H1 (cell line): ENCODE measurements around the gene POLRMT. TPM values are rescaled to one million over a fixed set of nuclear protein-coding genes. Genes with fewer than 3 reads are reported as not detected.

Experiments used
- CTCF ChIA-PET: fragments of 300-600 bp; sonication (Branson Sonifier 250); formaldehyde crosslinking; loops from one replicate; lab custom pipeline; 2021; ENCODE audit not compliant: partially characterized antibody; lab: Charles Lee
- POLR2A ChIA-PET: fragments of 300-600 bp; sonication (Branson Sonifier 250); formaldehyde crosslinking; loops from one replicate; lab custom pipeline; 2021; ENCODE audit warnings: inconsistent platforms; ENCODE audit not compliant: partially characterized antibody; lab: Charles Lee
- DNase-seq, 2 experiments: peaks; one replicate each; pipeline versions ENCODE4 v3.0.0 to v3.0.0-alpha.2; 2010 to 2022; ENCODE audit warnings: low spot score in 2 of 2, low read depth in 1 of 2, mixed read lengths in 1 of 2
- FAIRE-seq: peaks from 2 replicates; lab custom pipeline; 2011; peaks lifted over from hg19 to GRCh38; lab: Jason Lieb, UNC
- H2AFZ ChIP-seq: 2 replicates; pipeline ENCODE4 v1.8.1; 2012; ENCODE audit warnings: low read length, inconsistent platforms
- H2AK5ac ChIP-seq: 2 replicates; pipeline ENCODE4 v1.6.1; 2013; ENCODE audit warnings: low read depth, low read length
- H2BK120ac ChIP-seq: replicated peaks from 2 replicates; pipeline ENCODE3; 2013; ENCODE audit warnings: low read depth, low read length, inconsistent platforms
- H2BK12ac ChIP-seq: 2 replicates; pipeline ENCODE4 v1.6.1; 2013; ENCODE audit warnings: low read depth, low read length
- H2BK15ac ChIP-seq: 2 replicates; pipeline ENCODE4 v1.6.1; 2013; ENCODE audit warnings: low read length
- H2BK20ac ChIP-seq: 2 replicates; pipeline ENCODE4 v1.6.1; 2013; ENCODE audit warnings: low read length
- H2BK5ac ChIP-seq: 2 replicates; pipeline ENCODE4 v1.6.1; 2013; ENCODE audit warnings: low read depth, low read length
- H3K14ac ChIP-seq: 2 replicates; pipeline ENCODE4 v1.6.1; 2013; ENCODE audit warnings: inconsistent platforms; ENCODE audit not compliant: insufficient read length
- H3K18ac ChIP-seq: 2 replicates; pipeline ENCODE4 v1.6.1; 2013; ENCODE audit warnings: low read length; ENCODE audit errors: extremely low read depth
- H3K23ac ChIP-seq: 2 replicates; pipeline ENCODE4 v1.6.1; 2013; ENCODE audit warnings: inconsistent platforms; ENCODE audit not compliant: insufficient read length
- H3K23me2 ChIP-seq: 2 replicates; pipeline ENCODE4 v1.6.1; 2013; ENCODE audit warnings: low read depth, low read length
- H3K27ac ChIP-seq: 2 replicates; pipeline ENCODE4 v1.6.1; 2011; ENCODE audit warnings: low read depth, low read length, inconsistent platforms
- H3K27me3 ChIP-seq, 4 experiments: replicated peaks in 1 of 4; 1 replicate in 1 of 4; 2 replicates in 3 of 4; pipeline versions ENCODE4 v1.6.1 to v1.8.1; 2011 to 2013; ENCODE audit warnings: low read length in 3 of 4, mild to moderate bottlenecking in 3 of 4, inconsistent platforms in 2 of 4, mixed read lengths in 2 of 4, moderate library complexity in 1 of 4; ENCODE audit not compliant: control insufficient read depth in 3 of 4, insufficient read depth in 3 of 4; ENCODE audit errors: extremely low read depth in 1 of 4
- H3K36me3 ChIP-seq, 4 experiments: 2 replicates each; pipeline versions ENCODE4 v1.6.1 to v1.8.1; 2011 to 2013; ENCODE audit warnings: mild to moderate bottlenecking in 4 of 4, low read length in 3 of 4, moderate library complexity in 2 of 4, control low read depth in 1 of 4, inconsistent platforms in 1 of 4; ENCODE audit not compliant: insufficient read depth in 4 of 4, control insufficient read depth in 2 of 4
- H3K4ac ChIP-seq: replicated peaks from 2 replicates; pipeline ENCODE3; 2013; ENCODE audit warnings: low read length, low read depth, mixed read lengths, inconsistent platforms; ENCODE audit not compliant: insufficient read length
- H3K4me1 ChIP-seq, 4 experiments: replicated peaks in 1 of 4; 1 replicate in 1 of 4; 2 replicates in 3 of 4; pipeline versions ENCODE4 v1.6.1 to v1.8.1; 2011 to 2013; ENCODE audit warnings: low read length in 3 of 4, inconsistent platforms in 2 of 4, mixed read lengths in 1 of 4; ENCODE audit not compliant: insufficient read depth in 4 of 4, control insufficient read depth in 3 of 4
- H3K4me2 ChIP-seq, 2 experiments: 2 replicates each; pipeline versions ENCODE4 v1.6.1 to v1.8.1; 2011 to 2013; ENCODE audit warnings: low read depth in 2 of 2, low read length in 2 of 2, control low read depth in 1 of 2, inconsistent platforms in 1 of 2, mild to moderate bottlenecking in 1 of 2; ENCODE audit not compliant: insufficient read depth in 1 of 2
- H3K4me3 ChIP-seq, 4 experiments: fragments of 200-600, 300-600 bp in 1 of 4; sonication (generic), shearing (Covaris generic), sonication (Bioruptor Twin) in 1 of 4; 2 replicates each; pipeline versions ENCODE4 v1.5.1 to v1.8.1; 2011 to 2016; ENCODE audit warnings: low read length in 4 of 4, low read depth in 3 of 4, control low read depth in 2 of 4, inconsistent platforms in 2 of 4, mild to moderate bottlenecking in 2 of 4, mixed read lengths in 1 of 4, moderate library complexity in 1 of 4; ENCODE audit not compliant: insufficient read depth in 2 of 4; ENCODE audit errors: extremely low read depth in 1 of 4
- H3K56ac ChIP-seq: replicated peaks from 2 replicates; pipeline ENCODE3; 2013; ENCODE audit warnings: low read depth, mild to moderate bottlenecking, mixed read lengths, low read length, inconsistent platforms; ENCODE audit not compliant: insufficient read length
- H3K79me1 ChIP-seq: 2 replicates; pipeline ENCODE4 v1.6.1; 2013; ENCODE audit warnings: low read depth, low read length, control low read depth
- H3K79me2 ChIP-seq, 2 experiments: 2 replicates each; pipeline versions ENCODE4 v1.6.1 to v1.8.1; 2012 to 2013; ENCODE audit warnings: low read length in 2 of 2, mild to moderate bottlenecking in 2 of 2, inconsistent platforms in 1 of 2; ENCODE audit not compliant: insufficient read depth in 2 of 2, control insufficient read depth in 1 of 2
- H3K9ac ChIP-seq, 4 experiments: replicated peaks in 1 of 4; 1 replicate in 1 of 4; 2 replicates in 3 of 4; pipeline versions ENCODE4 v1.6.1 to v1.8.1; 2011 to 2013; ENCODE audit warnings: low read depth in 3 of 4, low read length in 3 of 4, control low read depth in 2 of 4, mild to moderate bottlenecking in 2 of 4, moderate library complexity in 2 of 4, inconsistent platforms in 1 of 4; ENCODE audit errors: extremely low read depth in 1 of 4
- H3K9me3 ChIP-seq, 2 experiments: 2 replicates each; pipeline versions ENCODE4 v1.6.1 to v1.8.1; 2012 to 2013; ENCODE audit warnings: mild to moderate bottlenecking in 2 of 2, moderate library complexity in 2 of 2, control low read depth in 1 of 2, inconsistent platforms in 1 of 2, low read depth in 1 of 2, low read length in 1 of 2, mixed read lengths in 1 of 2; ENCODE audit not compliant: insufficient read depth in 2 of 2
- H4K20me1 ChIP-seq, 2 experiments: replicated peaks in 1 of 2; 2 replicates each; pipeline versions ENCODE3 to v1.8.1; 2011 to 2013; ENCODE audit warnings: inconsistent platforms in 2 of 2, low read length in 2 of 2, mild to moderate bottlenecking in 1 of 2; ENCODE audit not compliant: insufficient read depth in 2 of 2, control insufficient read depth in 1 of 2
- H4K5ac ChIP-seq: 2 replicates; pipeline ENCODE4 v1.6.1; 2013; ENCODE audit warnings: low read length, low read depth, mixed read lengths, inconsistent platforms; ENCODE audit not compliant: insufficient read length
- H4K8ac ChIP-seq: 2 replicates; pipeline ENCODE4 v1.8.0; 2013; ENCODE audit warnings: mild to moderate bottlenecking, moderate library complexity, low read length, inconsistent platforms; ENCODE audit not compliant: insufficient read depth; ENCODE audit errors: extremely low read depth
- H4K91ac ChIP-seq: replicated peaks from 2 replicates; pipeline ENCODE3; 2013; ENCODE audit warnings: low read length, mixed read lengths, inconsistent platforms; ENCODE audit not compliant: insufficient read length
- ASH2L ChIP-seq: fragments of 200-600, 300-600 bp; sonication (generic); IDR thresholded peaks from one replicate; pipeline ENCODE4 v1.7.1; 2017; ENCODE audit warnings: low read length
- BRCA1 ChIP-seq: IDR thresholded peaks from 2 replicates; pipeline ENCODE4 v1.6.1; 2012; ENCODE audit warnings: low read depth, low read length, improper control_type of control experiment
- KDM4A ChIP-seq: IDR thresholded peaks from one replicate; pipeline ENCODE4 v1.7.1; 2012; ENCODE audit warnings: low read depth, mild to moderate bottlenecking, moderate library complexity, low read length, inconsistent platforms; ENCODE audit not compliant: severe bottlenecking
- POLR2AphosphoS5 ChIP-seq: IDR thresholded peaks from 2 replicates; pipeline ENCODE4 v1.6.1; 2011; ENCODE audit warnings: low read depth, low read length
- RNF2 ChIP-seq: fragments of 200-900, 300-1000 bp; sonication (generic); IDR thresholded peaks from 2 replicates; pipeline ENCODE4 v1.7.1; 2016; ENCODE audit warnings: borderline replicate concordance, low read depth, mild to moderate bottlenecking, antibody characterized with exemption, low read length; ENCODE audit not compliant: poor library complexity, severe bottlenecking; ENCODE audit errors: missing control alignments
- SRF ChIP-seq: IDR thresholded peaks from 2 replicates; pipeline ENCODE4 v1.6.1; 2011; ENCODE audit warnings: mild to moderate bottlenecking, low read depth, low read length, moderate library complexity
- WGBS, 2 experiments: shearing (Covaris generic) in 1 of 2; methylation state at CpG; one replicate each; pipeline versions ENCODE4 v1.1.6 to v1.1.7; 2013 to 2015; ENCODE audit warnings: low lambda C conversion rate in 2 of 2, mixed read lengths in 2 of 2, inconsistent platforms in 1 of 2, low coverage in 1 of 2, missing lambda C conversion rate in 1 of 2; ENCODE audit not compliant: insufficient replicate concordance in 2 of 2, insufficient coverage in 1 of 2, insufficient read length in 1 of 2; ENCODE audit errors: extremely low coverage in 1 of 2, missing lambda C conversion rate in 1 of 2; 5-methylcytosine and 5-hydroxymethylcytosine counted together
- polyA plus RNA-seq, 7 experiments: library from polyadenylated mRNA; depleted of rRNA in 3 of 7; stranded (reverse) in 5 of 7; unstranded in 2 of 7; fragments of >200 nt in 5 of 7; fragments of 200-250 nt in 2 of 7; gene quantifications; 1 replicate in 5 of 7; 2 replicates in 1 of 7; 4 replicates in 1 of 7; pipeline versions ENCODE4 v1.2.1 to v1.2.3, GENCODE V29; 2011 to 2013; ENCODE audit warnings: missing spikeins in 2 of 7, mixed read lengths in 2 of 7
- total RNA-seq: library from RNA; stranded (reverse); fragmentation: NEBNext Ultra II Directional; extraction: Animal tissue kit (Norgen Biotek cat#: 25700); gene quantifications from 2 replicates; pipeline ENCODE4 v1.2.1, GENCODE V29; 2021
- TF ChIP-seq, protein P1 (sequence below), 3 experiments: IDR thresholded peaks; 1 replicate in 2 of 3; 2 replicates in 1 of 3; pipeline versions ENCODE4 v1.5.1 to v1.6.1; 2011; ENCODE audit warnings: low read length in 3 of 3, mild to moderate bottlenecking in 3 of 3, inconsistent platforms in 2 of 3, low read depth in 1 of 3, moderate library complexity in 1 of 3; ENCODE audit not compliant: insufficient read depth in 1 of 3; ENCODE audit errors: control extremely low read depth in 1 of 3

POLRMT gene
- total and polyA plus RNA-seq, 2 of the 8 experiments (the other 6 are each of a cell fraction or from before 2014, with no cell fraction given) = 93.0 to 111 TPM

DNA sequence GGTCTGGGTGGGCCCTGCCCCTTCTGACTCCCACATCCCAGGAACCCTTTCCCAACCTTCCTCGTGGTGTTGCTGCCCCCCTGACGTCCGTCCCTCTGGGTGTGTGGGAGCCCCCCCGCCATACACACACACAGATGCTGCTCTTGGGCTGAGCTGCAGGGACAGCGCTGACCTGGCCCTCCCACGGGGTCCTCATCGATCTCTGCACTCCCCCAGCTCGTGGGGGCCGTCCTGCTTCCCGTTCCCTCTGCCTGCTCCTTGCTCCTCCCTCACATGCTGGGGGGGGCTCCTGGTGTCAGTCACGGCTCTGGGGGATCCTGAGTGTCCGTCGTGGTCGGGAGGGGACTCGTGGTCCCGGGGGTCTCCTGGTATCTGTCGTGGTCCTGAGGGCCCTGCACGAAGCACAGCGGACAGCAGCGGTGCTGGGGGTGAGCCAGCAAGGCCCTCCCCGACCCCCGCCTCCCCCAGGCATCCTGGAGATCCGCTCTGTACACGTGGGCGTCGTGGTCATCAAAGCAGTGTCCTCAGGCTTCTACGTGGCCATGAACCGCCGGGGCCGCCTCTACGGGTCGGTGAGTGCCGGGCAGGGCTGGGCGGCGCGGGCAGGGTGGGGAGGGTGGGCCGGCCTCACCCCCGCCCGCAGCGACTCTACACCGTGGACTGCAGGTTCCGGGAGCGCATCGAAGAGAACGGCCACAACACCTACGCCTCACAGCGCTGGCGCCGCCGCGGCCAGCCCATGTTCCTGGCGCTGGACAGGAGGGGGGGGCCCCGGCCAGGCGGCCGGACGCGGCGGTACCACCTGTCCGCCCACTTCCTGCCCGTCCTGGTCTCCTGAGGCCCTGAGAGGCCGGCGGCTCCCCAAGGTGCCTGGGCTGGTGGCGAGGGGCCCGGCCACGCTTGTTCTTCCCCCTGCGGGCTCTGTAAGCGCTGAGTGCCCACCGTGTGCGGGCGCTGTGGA, 9.7 kb upstream of the POLRMT start:
- H3K23me2 ChIP-seq = peaks cover 5% of the 10 kb centered on the region; the same call in 1 of the 2 replicates
- H2BK120ac ChIP-seq = no peak overlapping the region
- peaks cover 5 to 10% of the 10 kb centered on the region in 2 experiments for H4K20me1 ChIP-seq
- H4K8ac ChIP-seq = peak overlapping the region; percentile 85; the same call in 1 of the 2 replicates
- H2BK12ac ChIP-seq = no peak overlapping the region
- H3K4me3 ChIP-seq = no peak overlapping the region
- CTCF ChIA-PET = interaction anchor here (1.5 kb wide), 1 partner anchor 14 kb away, joined by 6 read pairs; no protein-coding TSS in a partner anchor
- no peak overlapping the region for H2BK5ac ChIP-seq
- no peak for DNase-seq
- peaks cover 0 to 12% (median 9%) of the 10 kb centered on the region in 4 experiments; a peak in 5 of 7 replicates for H3K27me3 ChIP-seq
- peaks cover 0 to 29% (median 11%) of the 10 kb centered on the region in 4 experiments; a peak in 5 of 8 replicates for H3K36me3 ChIP-seq
- H3K9me3 ChIP-seq = no peaks in the 10 kb centered on the region
- no peak overlapping the region for H2AK5ac ChIP-seq
- H3K14ac ChIP-seq = no peak overlapping the region
- POLR2A ChIA-PET = interaction anchor here (0.7 to 1.4 kb wide), 6 partner anchors 9 to 27 kb away, joined by 3 to 4 read pairs (median 3); partner anchors contain the start of gene POLRMT
- H2BK20ac ChIP-seq = no peak overlapping the region
- no peak overlapping the region for H3K4ac ChIP-seq
- no peaks in the 10 kb centered on the region for H3K79me2 ChIP-seq
- H3K9ac ChIP-seq = no peak overlapping the region
- no peak overlapping the region for H3K4me2 ChIP-seq
- no peak overlapping the region for H4K91ac ChIP-seq
- no peak overlapping the region for H2AFZ ChIP-seq
- H3K79me1 ChIP-seq = no peaks in the 10 kb centered on the region; the same call in 1 of the 2 replicates
- H2BK15ac ChIP-seq = no peak overlapping the region
- no peak overlapping the region for H3K27ac ChIP-seq
- H3K23ac ChIP-seq = no peak overlapping the region
- no peak overlapping the region for H3K18ac ChIP-seq
- no peak overlapping the region for H4K5ac ChIP-seq
- FAIRE-seq = no peak
- peaks cover 0 to 4% (median under 1%) of the 10 kb centered on the region in 4 experiments; a peak in 2 of 7 replicates for H3K4me1 ChIP-seq
- 94% methylated on average over 34 of the region's 70 CpGs; no CpG with 5 or more reads in 1 of the 2 experiments for WGBS, 2 experiments
- H3K56ac ChIP-seq = no peak overlapping the region
- no peak for TF ChIP-seq SRF
- TF ChIP-seq RNF2 = no peak
- no peak for TF ChIP-seq BRCA1
- no peak for TF ChIP-seq KDM4A
- no peak for TF ChIP-seq ASH2L
- TF ChIP-seq, protein P1, sequence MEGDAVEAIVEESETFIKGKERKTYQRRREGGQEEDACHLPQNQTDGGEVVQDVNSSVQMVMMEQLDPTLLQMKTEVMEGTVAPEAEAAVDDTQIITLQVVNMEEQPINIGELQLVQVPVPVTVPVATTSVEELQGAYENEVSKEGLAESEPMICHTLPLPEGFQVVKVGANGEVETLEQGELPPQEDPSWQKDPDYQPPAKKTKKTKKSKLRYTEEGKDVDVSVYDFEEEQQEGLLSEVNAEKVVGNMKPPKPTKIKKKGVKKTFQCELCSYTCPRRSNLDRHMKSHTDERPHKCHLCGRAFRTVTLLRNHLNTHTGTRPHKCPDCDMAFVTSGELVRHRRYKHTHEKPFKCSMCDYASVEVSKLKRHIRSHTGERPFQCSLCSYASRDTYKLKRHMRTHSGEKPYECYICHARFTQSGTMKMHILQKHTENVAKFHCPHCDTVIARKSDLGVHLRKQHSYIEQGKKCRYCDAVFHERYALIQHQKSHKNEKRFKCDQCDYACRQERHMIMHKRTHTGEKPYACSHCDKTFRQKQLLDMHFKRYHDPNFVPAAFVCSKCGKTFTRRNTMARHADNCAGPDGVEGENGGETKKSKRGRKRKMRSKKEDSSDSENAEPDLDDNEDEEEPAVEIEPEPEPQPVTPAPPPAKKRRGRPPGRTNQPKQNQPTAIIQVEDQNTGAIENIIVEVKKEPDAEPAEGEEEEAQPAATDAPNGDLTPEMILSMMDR (IDR thresholded peaks at IDR 0.05; ENCODE audit: control extremely low read depth in 1 of 3, insufficient read depth in 1 of 3, low read depth in 1 of 3, low read length in 3 of 3) = no peak
- no peak for TF ChIP-seq POLR2AphosphoS5
